GM13976 (cell line): ENCODE data around the gene SCGB2B2.

Experiments used
- DNase-seq: peaks from one replicate; pipeline ENCODE4 v3.0.0; 2012; ENCODE audit warnings: low spot score
- CTCF ChIP-seq: IDR thresholded peaks from 2 replicates; pipeline ENCODE4 v1.5.1; 2012; ENCODE audit warnings: borderline replicate concordance, mild to moderate bottlenecking; ENCODE audit not compliant: insufficient read depth; ENCODE audit errors: extremely low read depth, missing control alignments, control extremely low read depth
- in situ Hi-C: fragments of 300-500 bp; cut with MboI; formaldehyde crosslinking; loops from one replicate; pipeline ENCODE4 v1.12.0; 2022; ENCODE audit warnings: low sequenced_read_pairs, mixed read lengths, inconsistent platforms; ENCODE audit not compliant: unreplicated experiment

SCGB2B2 gene

GRCh38 chr19:34676697-34677385 lies at the start of gene SCGB2B2:
Gene SCGB2B2, minus strand, starts transcription at chr19:34677159. Its CDS starts 82,596 bp downstream, at chr19:34594563.
- DNase-seq, result peak; percentile 54
- no peak for TF ChIP-seq CTCF
- in situ Hi-C loops, result no loop called here

GRCh38 chr19:34725400-34725799 lies 48.4 kb upstream of the SCGB2B2 start:
- no peak for TF ChIP-seq CTCF
- no peak for DNase-seq
- in situ Hi-C loops, result no loop called here

GRCh38 chr19:34722353-34722752 lies 45.4 kb upstream of the SCGB2B2 start:
- in situ Hi-C loops, result no loop called here
- DNase-seq, result no peak
- TF ChIP-seq CTCF, result no peak

- no peak for TF ChIP-seq CTCF
- in situ Hi-C loops, result no loop called here
- DNase-seq, result no peak
These were observed 38.4 kb upstream of the SCGB2B2 start for GRCh38 chr19:34715357-34715756.

GRCh38 chr19:34713262-34713637 lies 36.3 kb upstream of the SCGB2B2 start:
- DNase-seq, result no peak
- in situ Hi-C loops, result no loop called here
- TF ChIP-seq CTCF, result no peak

GRCh38 chr19:34712395-34713261 lies 35.7 kb upstream of the SCGB2B2 start:
- in situ Hi-C loops, result no loop called here
- peak; percentile 54 for DNase-seq

More at GRCh38 chr19:34712395-34713261, 35.7 kb upstream of the SCGB2B2 start:
- peak; percentile 64 for TF ChIP-seq CTCF
